ENCODE data around the gene CSF1.

- TF ChIP-seq CEBPB (IDR thresholded peaks at IDR 0.05) (no peak), E2F6 (IDR thresholded peaks at IDR 0.05; ENCODE audit: borderline replicate concordance, low read depth) (no peak), EHMT2 (IDR thresholded peaks at IDR 0.05; ENCODE audit: low read depth) (no peak), RAD21 (conservative IDR thresholded peaks at IDR 0.05 in 1 of 2, IDR thresholded peaks at IDR 0.05 in 1 of 2) (no peak), RCOR1 (IDR thresholded peaks at IDR 0.05; ENCODE audit: low read depth, low read length) (no peak), CHD4 (IDR thresholded peaks at IDR 0.05; ENCODE audit: borderline replicate concordance) (no peak), POLR2AphosphoS2 (conservative IDR thresholded peaks at IDR 0.05; ENCODE audit: low read length) (no peak)
- TF ChIP-seq, protein P1, sequence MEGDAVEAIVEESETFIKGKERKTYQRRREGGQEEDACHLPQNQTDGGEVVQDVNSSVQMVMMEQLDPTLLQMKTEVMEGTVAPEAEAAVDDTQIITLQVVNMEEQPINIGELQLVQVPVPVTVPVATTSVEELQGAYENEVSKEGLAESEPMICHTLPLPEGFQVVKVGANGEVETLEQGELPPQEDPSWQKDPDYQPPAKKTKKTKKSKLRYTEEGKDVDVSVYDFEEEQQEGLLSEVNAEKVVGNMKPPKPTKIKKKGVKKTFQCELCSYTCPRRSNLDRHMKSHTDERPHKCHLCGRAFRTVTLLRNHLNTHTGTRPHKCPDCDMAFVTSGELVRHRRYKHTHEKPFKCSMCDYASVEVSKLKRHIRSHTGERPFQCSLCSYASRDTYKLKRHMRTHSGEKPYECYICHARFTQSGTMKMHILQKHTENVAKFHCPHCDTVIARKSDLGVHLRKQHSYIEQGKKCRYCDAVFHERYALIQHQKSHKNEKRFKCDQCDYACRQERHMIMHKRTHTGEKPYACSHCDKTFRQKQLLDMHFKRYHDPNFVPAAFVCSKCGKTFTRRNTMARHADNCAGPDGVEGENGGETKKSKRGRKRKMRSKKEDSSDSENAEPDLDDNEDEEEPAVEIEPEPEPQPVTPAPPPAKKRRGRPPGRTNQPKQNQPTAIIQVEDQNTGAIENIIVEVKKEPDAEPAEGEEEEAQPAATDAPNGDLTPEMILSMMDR (IDR thresholded peaks at IDR 0.05) = no peak
- TF ChIP-seq, protein P2, sequence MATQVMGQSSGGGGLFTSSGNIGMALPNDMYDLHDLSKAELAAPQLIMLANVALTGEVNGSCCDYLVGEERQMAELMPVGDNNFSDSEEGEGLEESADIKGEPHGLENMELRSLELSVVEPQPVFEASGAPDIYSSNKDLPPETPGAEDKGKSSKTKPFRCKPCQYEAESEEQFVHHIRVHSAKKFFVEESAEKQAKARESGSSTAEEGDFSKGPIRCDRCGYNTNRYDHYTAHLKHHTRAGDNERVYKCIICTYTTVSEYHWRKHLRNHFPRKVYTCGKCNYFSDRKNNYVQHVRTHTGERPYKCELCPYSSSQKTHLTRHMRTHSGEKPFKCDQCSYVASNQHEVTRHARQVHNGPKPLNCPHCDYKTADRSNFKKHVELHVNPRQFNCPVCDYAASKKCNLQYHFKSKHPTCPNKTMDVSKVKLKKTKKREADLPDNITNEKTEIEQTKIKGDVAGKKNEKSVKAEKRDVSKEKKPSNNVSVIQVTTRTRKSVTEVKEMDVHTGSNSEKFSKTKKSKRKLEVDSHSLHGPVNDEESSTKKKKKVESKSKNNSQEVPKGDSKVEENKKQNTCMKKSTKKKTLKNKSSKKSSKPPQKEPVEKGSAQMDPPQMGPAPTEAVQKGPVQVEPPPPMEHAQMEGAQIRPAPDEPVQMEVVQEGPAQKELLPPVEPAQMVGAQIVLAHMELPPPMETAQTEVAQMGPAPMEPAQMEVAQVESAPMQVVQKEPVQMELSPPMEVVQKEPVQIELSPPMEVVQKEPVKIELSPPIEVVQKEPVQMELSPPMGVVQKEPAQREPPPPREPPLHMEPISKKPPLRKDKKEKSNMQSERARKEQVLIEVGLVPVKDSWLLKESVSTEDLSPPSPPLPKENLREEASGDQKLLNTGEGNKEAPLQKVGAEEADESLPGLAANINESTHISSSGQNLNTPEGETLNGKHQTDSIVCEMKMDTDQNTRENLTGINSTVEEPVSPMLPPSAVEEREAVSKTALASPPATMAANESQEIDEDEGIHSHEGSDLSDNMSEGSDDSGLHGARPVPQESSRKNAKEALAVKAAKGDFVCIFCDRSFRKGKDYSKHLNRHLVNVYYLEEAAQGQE (IDR thresholded peaks at IDR 0.05) = no peak
- TF ChIP-seq, protein P3, sequence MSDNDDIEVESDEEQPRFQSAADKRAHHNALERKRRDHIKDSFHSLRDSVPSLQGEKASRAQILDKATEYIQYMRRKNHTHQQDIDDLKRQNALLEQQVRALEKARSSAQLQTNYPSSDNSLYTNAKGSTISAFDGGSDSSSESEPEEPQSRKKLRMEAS (IDR thresholded peaks at IDR 0.05) = no peak
Measured at GRCh38 chr1:109959632-109959973, 49.0 kb downstream of the CSF1 start.

Measured in A549 (cell line).